GM12874 (cell line): ENCODE measurements around the gene SMIM44.
A peak's percentile ranks its signal among the peaks of the same experiment; 100 is the strongest.

Experiments used
- TF ChIP-seq, protein P1 (sequence below): IDR thresholded peaks from 2 replicates; pipeline ENCODE4 v1.5.1; 2011; ENCODE audit warnings: low read depth, mild to moderate bottlenecking, control low read depth, low read length, moderate library complexity; ENCODE audit not compliant: insufficient read depth

SMIM44 gene

DNA sequence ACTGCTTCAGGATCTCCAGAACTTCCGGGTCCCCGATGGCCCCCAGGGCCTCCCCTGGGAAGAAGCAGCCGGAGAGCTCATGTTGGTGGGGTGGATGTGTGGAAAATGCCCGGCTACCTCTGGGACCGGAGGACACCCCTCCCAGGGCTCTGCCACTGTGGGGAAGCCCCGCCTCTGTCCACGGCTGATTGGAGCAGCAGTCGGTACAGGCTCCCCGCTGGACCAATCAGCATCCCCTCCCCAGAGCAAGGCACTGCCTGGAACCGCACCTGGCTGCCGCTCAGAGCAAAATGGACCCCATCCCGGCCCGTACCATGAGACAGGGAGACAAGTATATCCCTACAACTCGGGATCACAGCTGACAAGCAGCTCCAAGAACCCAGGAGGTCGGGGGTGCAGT, 10.8 kb upstream of the SMIM44 start:
- TF ChIP-seq, protein P1, sequence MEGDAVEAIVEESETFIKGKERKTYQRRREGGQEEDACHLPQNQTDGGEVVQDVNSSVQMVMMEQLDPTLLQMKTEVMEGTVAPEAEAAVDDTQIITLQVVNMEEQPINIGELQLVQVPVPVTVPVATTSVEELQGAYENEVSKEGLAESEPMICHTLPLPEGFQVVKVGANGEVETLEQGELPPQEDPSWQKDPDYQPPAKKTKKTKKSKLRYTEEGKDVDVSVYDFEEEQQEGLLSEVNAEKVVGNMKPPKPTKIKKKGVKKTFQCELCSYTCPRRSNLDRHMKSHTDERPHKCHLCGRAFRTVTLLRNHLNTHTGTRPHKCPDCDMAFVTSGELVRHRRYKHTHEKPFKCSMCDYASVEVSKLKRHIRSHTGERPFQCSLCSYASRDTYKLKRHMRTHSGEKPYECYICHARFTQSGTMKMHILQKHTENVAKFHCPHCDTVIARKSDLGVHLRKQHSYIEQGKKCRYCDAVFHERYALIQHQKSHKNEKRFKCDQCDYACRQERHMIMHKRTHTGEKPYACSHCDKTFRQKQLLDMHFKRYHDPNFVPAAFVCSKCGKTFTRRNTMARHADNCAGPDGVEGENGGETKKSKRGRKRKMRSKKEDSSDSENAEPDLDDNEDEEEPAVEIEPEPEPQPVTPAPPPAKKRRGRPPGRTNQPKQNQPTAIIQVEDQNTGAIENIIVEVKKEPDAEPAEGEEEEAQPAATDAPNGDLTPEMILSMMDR = no peak

DNA sequence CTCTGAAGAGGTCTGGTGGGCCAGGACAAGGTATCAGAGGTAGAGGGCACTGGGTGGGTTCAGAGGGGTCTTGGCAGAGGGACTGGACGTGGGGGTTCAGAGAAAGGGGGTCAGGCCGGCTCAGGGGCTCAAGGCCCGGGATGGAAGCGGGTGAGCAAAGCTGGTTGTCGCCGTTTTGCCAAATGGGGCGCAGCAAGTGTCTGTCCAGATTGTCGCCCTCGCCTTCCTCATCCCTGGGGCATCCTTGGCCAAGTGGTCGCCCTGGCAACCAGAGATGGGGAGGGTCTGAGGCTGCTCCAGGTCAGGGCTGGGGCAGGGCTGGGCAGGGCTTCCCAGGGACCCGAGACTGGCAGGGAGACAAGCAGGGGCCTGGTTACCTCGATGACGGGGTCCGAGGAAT, 10.4 kb upstream of the SMIM44 start:
- TF ChIP-seq, protein P1 = no peak

DNA sequence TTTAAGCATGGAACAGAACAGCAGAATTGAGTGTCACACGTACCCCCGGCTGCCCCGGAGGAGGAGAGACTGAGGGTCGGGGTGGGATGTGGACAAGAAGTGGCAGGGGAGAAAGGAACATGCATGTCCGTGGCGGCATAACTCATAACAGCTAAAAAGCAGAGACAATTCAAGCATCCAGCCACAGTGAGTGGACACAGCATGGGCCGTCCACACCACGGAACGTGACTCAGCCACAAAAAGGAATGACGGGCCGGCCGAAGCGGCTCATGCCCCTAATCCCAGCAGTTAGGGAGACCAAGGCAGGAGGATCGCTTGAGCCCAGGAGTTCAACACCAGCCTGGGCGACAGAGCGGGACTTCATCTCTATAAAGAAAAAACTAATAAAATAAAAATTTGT, 9.7 kb upstream of the SMIM44 start:
- TF ChIP-seq, protein P1 = no peak

DNA sequence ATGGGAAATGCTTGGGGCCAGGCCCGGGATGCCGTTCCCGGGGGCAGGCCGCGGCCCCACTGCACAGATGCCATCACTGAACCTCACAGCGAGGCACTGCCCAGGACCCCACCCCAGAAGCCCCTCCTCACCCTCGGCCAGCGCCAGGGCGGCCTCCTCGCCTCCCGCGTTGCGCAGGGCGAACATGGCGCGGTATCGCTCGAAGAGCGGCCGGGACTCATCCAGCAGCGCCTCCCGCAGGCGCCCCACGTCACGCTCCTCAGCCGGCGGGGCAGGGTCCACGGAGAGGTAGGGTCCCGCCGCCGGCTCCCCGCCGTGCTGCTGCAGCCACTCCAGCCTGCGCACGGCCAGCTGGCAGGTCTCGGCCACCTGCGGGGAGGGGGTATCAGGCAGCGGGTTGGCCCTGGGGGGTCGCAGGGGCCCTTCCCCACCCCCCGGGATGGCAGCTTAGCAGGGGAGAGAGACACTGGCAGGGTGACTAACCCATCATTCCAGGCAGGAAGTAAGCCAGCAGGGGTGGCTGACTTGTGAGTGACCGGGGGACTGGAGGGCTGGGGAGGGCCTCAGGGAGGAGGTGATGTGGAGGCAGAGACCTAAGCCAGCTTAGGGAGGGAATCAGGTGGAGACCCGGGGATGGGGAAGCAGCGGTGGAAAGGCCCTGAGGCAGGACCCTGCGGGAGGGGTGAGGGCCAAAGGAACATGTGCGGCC, 9.0 kb upstream of the SMIM44 start:
- TF ChIP-seq, protein P1 = 0 out of 2 replicates have a peak, but pooled peaks have one; percentile 2

DNA sequence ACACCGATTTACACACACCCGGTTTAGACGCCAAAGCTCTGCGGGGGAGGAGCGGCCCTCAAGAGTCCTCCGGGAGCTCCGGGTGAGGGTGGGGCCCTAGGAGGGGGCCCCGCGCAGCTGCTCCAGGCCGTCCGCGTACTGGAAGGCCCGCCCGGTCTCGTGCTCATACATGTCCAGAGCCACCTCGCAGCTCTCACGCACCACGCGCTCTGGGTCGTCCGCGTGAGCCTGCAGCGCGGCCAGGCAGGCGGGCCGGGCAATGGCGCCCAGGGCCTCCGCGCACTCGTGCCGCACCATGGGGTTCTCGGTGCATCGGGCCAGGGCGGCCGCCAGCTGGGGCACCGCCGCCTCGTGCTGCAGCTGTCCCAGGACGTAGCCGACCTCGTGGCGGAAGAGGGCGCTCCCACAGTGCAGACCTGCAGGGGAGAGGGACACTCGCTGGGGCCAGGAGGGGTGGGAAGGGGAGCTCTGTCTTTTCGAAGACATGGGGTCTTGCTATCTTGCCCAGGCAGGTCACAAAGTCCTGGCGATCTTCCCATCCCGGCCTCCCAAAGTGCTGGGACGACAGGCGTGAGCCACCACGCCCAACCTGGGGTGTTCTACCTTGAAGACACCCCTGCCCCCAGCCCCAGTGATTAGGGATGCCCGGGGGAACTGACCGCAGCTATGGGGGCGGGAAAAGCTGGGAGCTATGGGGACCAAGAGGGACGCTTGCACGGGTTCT, 8.3 kb upstream of the SMIM44 start:
- TF ChIP-seq, protein P1 = no peak

DNA sequence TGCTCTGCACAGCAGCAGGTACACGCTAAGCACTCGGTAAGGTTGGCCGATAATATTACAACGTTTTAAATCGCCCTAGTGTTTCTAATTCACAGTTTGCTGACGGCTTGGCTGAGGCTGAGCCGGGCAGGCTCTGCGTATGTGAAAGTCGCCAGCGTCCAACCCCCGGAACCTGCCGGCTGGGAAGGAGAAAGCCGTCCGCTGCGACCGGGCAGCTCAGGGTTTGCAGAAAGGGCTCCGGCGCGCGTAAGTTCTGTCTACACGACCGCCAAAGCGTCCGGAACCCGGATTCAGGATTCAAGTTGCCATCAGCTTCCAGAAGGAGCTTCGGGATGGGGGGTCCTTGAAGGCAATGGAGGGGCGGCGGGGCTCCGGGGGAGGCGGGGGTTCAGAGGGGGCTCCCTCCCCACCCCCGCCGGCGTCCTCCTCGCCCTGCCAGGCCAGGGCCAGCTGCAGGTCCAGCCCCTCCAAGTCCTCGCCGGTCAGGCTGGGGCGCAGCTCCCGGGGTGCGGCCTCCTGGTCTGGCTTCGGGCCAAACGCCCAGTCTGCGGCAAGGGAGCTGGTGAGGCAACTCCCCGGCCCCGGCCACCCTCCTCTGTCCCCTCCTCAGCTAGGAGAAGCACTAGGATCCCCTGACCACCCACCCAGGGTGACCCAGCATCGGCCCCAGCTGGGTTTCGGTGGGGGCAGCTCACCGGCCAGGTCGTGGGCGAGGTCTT, 575 bp downstream of the SMIM44 start:
- TF ChIP-seq, protein P1 = no peak
